GM23338 (cell line): Measurements from ENCODE around the gene CEP72. TPM values are rescaled to one million over a fixed set of nuclear protein-coding genes. Genes with fewer than 3 reads are reported as not detected.

Experiments used
- ATAC-seq: fragments of 200-7000 bp; cut with Tn5 transposase; 3 replicates; pipeline ENCODE4 v1.9.1; 2020
- DNase-seq: peaks from one replicate; pipeline ENCODE4 v3.0.0-alpha.2; 2015; ENCODE audit warnings: low spot score
- H2AFZ ChIP-seq: fragments of 200-600 bp; sonication (generic); 2 replicates; pipeline ENCODE4 v1.8.0; 2016; ENCODE audit warnings: antibody characterized with exemption, mild to moderate bottlenecking, moderate library complexity
- H3F3A ChIP-seq: fragments of 200-600 bp; sonication (generic); replicated peaks from 2 replicates; pipeline ENCODE4 v1.8.0; 2017; ENCODE audit warnings: antibody characterized with exemption, mixed run types, low read depth
- H3K27ac ChIP-seq: fragments of 200-600 bp; sonication (generic); 2 replicates; pipeline ENCODE4 v1.6.1; 2016; ENCODE audit warnings: low read depth
- H3K27me3 ChIP-seq: fragments of 200-600 bp; sonication (generic); 2 replicates; pipeline ENCODE4 v1.8.0; 2016; ENCODE audit warnings: mild to moderate bottlenecking, mixed run types, moderate library complexity; ENCODE audit not compliant: insufficient read depth
- H3K36me3 ChIP-seq: fragments of 200-600 bp; sonication (generic); 2 replicates; pipeline ENCODE4 v1.8.0; 2016; ENCODE audit warnings: mild to moderate bottlenecking; ENCODE audit not compliant: insufficient read depth
- H3K4me1 ChIP-seq: fragments of 200-600 bp; sonication (generic); 2 replicates; pipeline ENCODE4 v1.8.0; 2016; ENCODE audit warnings: mild to moderate bottlenecking, moderate library complexity; ENCODE audit not compliant: insufficient read depth
- H3K4me2 ChIP-seq: fragments of 200-600 bp; sonication (generic); 2 replicates; pipeline ENCODE4 v1.7.1; 2017; ENCODE audit warnings: mixed run types
- H3K4me3 ChIP-seq: fragments of 200-600 bp; sonication (generic); 2 replicates; pipeline ENCODE4 v1.6.1; 2016; ENCODE audit warnings: mixed run types
- H3K79me2 ChIP-seq: fragments of 200-600 bp; sonication (generic); replicated peaks from 2 replicates; pipeline ENCODE4 v1.8.0; 2017; ENCODE audit warnings: mild to moderate bottlenecking; ENCODE audit not compliant: insufficient read depth
- H3K9me2 ChIP-seq: fragments of 200-600 bp; sonication (generic); 2 replicates; pipeline ENCODE4 v1.8.0; 2017; ENCODE audit not compliant: insufficient read depth
- H4K20me1 ChIP-seq: fragments of 200-600 bp; sonication (generic); replicated peaks from 2 replicates; pipeline ENCODE4 v1.8.0; 2017; ENCODE audit warnings: mild to moderate bottlenecking; ENCODE audit not compliant: insufficient read depth
- H3K27ac Mint-ChIP-seq: 2 replicates; pipeline ENCODE4 v1.8.0; 2020; ENCODE audit warnings: inconsistent platforms, mild to moderate bottlenecking, moderate library complexity, mixed read lengths
- H3K27me3 Mint-ChIP-seq: 3 replicates; pipeline ENCODE4 v1.8.0; 2022; ENCODE audit warnings: low read depth, mild to moderate bottlenecking, moderate library complexity, mixed read lengths, inconsistent platforms; ENCODE audit not compliant: insufficient read depth, poor library complexity
- H3K36me3 Mint-ChIP-seq: 3 replicates; pipeline ENCODE4 v1.8.0; 2021; ENCODE audit warnings: low read depth, mild to moderate bottlenecking, inconsistent platforms, moderate library complexity, mixed read lengths
- H3K4me1 Mint-ChIP-seq: 3 replicates; pipeline ENCODE4 v1.8.0; 2020; ENCODE audit warnings: mild to moderate bottlenecking, inconsistent platforms, mixed read lengths
- H3K4me3 Mint-ChIP-seq: 3 replicates; pipeline ENCODE4 v1.8.0; 2021; ENCODE audit warnings: moderate library complexity, mild to moderate bottlenecking, inconsistent platforms, mixed read lengths
- H3K9me3 Mint-ChIP-seq: 3 replicates; pipeline ENCODE4 v1.8.0; 2020; ENCODE audit warnings: moderate library complexity, mild to moderate bottlenecking, inconsistent platforms, mixed read lengths
- CTCF ChIP-seq, 2 experiments: fragments of 200-600 bp in 1 of 2; sonication (generic) in 1 of 2; conservative IDR thresholded peaks; 2 replicates each; pipeline versions ENCODE4 v1.5.1 to v1.6.1; 2016 to 2017; ENCODE audit warnings: antibody characterized with exemption in 2 of 2, low read depth in 2 of 2, mild to moderate bottlenecking in 2 of 2, moderate library complexity in 1 of 2
- EZH2 ChIP-seq: fragments of 200-600 bp; sonication (generic); IDR thresholded peaks from one replicate; pipeline ENCODE4 v1.8.0; 2017; ENCODE audit warnings: antibody characterized with exemption, mild to moderate bottlenecking, low read depth; ENCODE audit not compliant: unreplicated experiment
- EZH2phosphoT487 ChIP-seq: fragments of 200-600 bp; sonication (generic); IDR thresholded peaks from one replicate; pipeline ENCODE4 v1.8.1; 2018; ENCODE audit warnings: antibody characterized with exemption; ENCODE audit not compliant: unreplicated experiment
- JUNB ChIP-seq: IDR thresholded peaks from one replicate; pipeline ENCODE4 v1.6.1; 2016; ENCODE audit warnings: antibody characterized with exemption; ENCODE audit not compliant: unreplicated experiment
- NANOG ChIP-seq: IDR thresholded peaks from 2 replicates; pipeline ENCODE4 v1.6.1; 2016; ENCODE audit warnings: antibody characterized with exemption, borderline replicate concordance
- POLR2AphosphoS5 ChIP-seq: IDR thresholded peaks from 2 replicates; pipeline ENCODE4 v1.6.1; 2016; ENCODE audit warnings: antibody characterized with exemption, low read depth
- REST ChIP-seq: IDR thresholded peaks from one replicate; pipeline ENCODE4 v1.6.1; 2018; ENCODE audit warnings: antibody characterized with exemption; ENCODE audit not compliant: unreplicated experiment
- STAT1 ChIP-seq: IDR thresholded peaks from one replicate; pipeline ENCODE4 v1.6.1; 2016; ENCODE audit warnings: antibody characterized with exemption; ENCODE audit not compliant: unreplicated experiment
- ZNF114 ChIP-seq: fragments of 250-450 bp; sonication (Bioruptor Pico); IDR thresholded peaks from 2 replicates; pipeline ENCODE4 v1.5.0; 2020; ENCODE audit warnings: mild to moderate bottlenecking, moderate library complexity
- ZNF331 ChIP-seq: fragments of 250-450 bp; sonication (Bioruptor Pico); IDR thresholded peaks from 2 replicates; pipeline ENCODE4 v1.5.0; 2020; ENCODE audit warnings: low read depth, mild to moderate bottlenecking, moderate library complexity
- ZNF462 ChIP-seq: fragments of 250-450 bp; sonication (Bioruptor Pico); IDR thresholded peaks from 2 replicates; pipeline ENCODE4 v1.5.0; 2020; ENCODE audit warnings: mild to moderate bottlenecking, moderate library complexity
- polyA plus RNA-seq: library from polyadenylated mRNA; unstranded; fragments of >200 nt; fragmentation: Nextera tagmentation; extraction: Ambion mirVana; gene quantifications from 2 replicates; pipeline ENCODE4 v1.2.1, GENCODE V29; 2016
- total RNA-seq: library from RNA; depleted of rRNA; stranded (reverse); fragments of >200 nt; shearing (Covaris generic); gene quantifications from 2 replicates; pipeline ENCODE4 v1.2.3, GENCODE V29; 2014

Gene CEP72
- total and polyA plus RNA-seq, 2 experiments from 2014 or later: 15.5 to 27.1 TPM

- Histone ChIP-seq H2AFZ (no peak overlapping the region), H4K20me1 (peaks cover 8% of the 10 kb centered on the region), H3K27me3 (no peaks in the 10 kb centered on the region), H3K79me2 (peaks cover 16% of the 10 kb centered on the region), H3K4me1 (no peaks in the 10 kb centered on the region), H3F3A (no peaks in the 10 kb centered on the region), H3K36me3 (peaks cover 17% of the 10 kb centered on the region; the same call in 1 of the 2 replicates), H3K4me3 (no peak overlapping the region), H3K4me2 (no peak overlapping the region), H3K27ac (no peak overlapping the region), H3K9me2 (no peaks in the 10 kb centered on the region)
- peaks cover 61% of the 10 kb centered on the region for H3K36me3 Mint-ChIP-seq
- TF ChIP-seq STAT1: no peak
- no peak for TF ChIP-seq NANOG
- TF ChIP-seq ZNF331 (CRISPR knock-in tag): no peak
- no peak for TF ChIP-seq ZNF114 (CRISPR knock-in tag)
- TF ChIP-seq EZH2: no peak
- no peaks in the 10 kb centered on the region for H3K9me3 Mint-ChIP-seq
- peaks cover 1% of the 10 kb centered on the region for H3K27me3 Mint-ChIP-seq
- no peak overlapping the region for H3K4me3 Mint-ChIP-seq
- ATAC-seq (no peak), DNase-seq (no peak)
- H3K4me1 Mint-ChIP-seq: no peaks in the 10 kb centered on the region
- 0 out of 2 replicates have a peak overlapping the region, but pooled peaks have one; percentile 54 for H3K27ac Mint-ChIP-seq
These were observed 13.4 kb downstream of the CEP72 start for GRCh38 chr5:625516-625915.

- H3K4me1 ChIP-seq: no peaks in the 10 kb centered on the region
- no peaks in the 10 kb centered on the region for H3K9me2 ChIP-seq
- H3K27ac ChIP-seq: no peak overlapping the region
- Mint-ChIP-seq H3K4me3 (no peak overlapping the region), H3K4me1 (no peaks in the 10 kb centered on the region), H3K9me3 (no peaks in the 10 kb centered on the region), H3K27ac (no peak overlapping the region), H3K27me3 (peaks cover 1% of the 10 kb centered on the region), H3K36me3 (peaks cover 51% of the 10 kb centered on the region)
- peaks cover 10% of the 10 kb centered on the region; the same call in 1 of the 2 replicates for H3K36me3 ChIP-seq
- peaks cover 8% of the 10 kb centered on the region for H4K20me1 ChIP-seq
- ATAC-seq: no peak
- H3K79me2 ChIP-seq: peaks cover 16% of the 10 kb centered on the region
- DNase-seq: no peak
- no peak overlapping the region for H3K4me2 ChIP-seq
- H3K27me3 ChIP-seq: no peaks in the 10 kb centered on the region
- H3F3A ChIP-seq: no peaks in the 10 kb centered on the region
- H3K4me3 ChIP-seq: no peak overlapping the region
- no peak overlapping the region for H2AFZ ChIP-seq
- TF ChIP-seq POLR2AphosphoS5 (no peak), NANOG (no peak), REST (no peak), ZNF462 (CRISPR knock-in tag) (no peak), STAT1 (no peak), ZNF331 (CRISPR knock-in tag) (no peak), ZNF114 (CRISPR knock-in tag) (no peak), EZH2 (no peak), CTCF (conservative IDR thresholded peaks at IDR 0.05; ENCODE audit: low read depth in 2 of 2) (no peak), EZH2phosphoT487 (no peak), JUNB (no peak)
These were observed 14.7 kb downstream of the CEP72 start for GRCh38 chr5:626850-627249.
